Vagina (tissue), 2 donors: ENCODE data around the gene HK2.

Source experiments
- CTCF ChIP-seq, 3 experiments: fragments of 450-650 bp in 2 of 3; fragments of 200-600 bp in 1 of 3; sonication (generic) in 1 of 3; IDR thresholded peaks; one replicate each; pipeline ENCODE4 v1.5.1; 2017 to 2019; ENCODE audit warnings: antibody characterized with exemption in 3 of 3, mild to moderate bottlenecking in 2 of 3, moderate library complexity in 2 of 3
- POLR2A ChIP-seq, 2 donors: fragments of 450-650 bp; IDR thresholded peaks; one replicate each; pipeline ENCODE4 v1.6.1; 2017; ENCODE audit warnings: antibody characterized with exemption in 2 of 2, mild to moderate bottlenecking in 2 of 2, moderate library complexity in 2 of 2
- POLR2AphosphoS5 ChIP-seq, 2 donors: sonication (generic); formaldehyde crosslinking; IDR thresholded peaks; one replicate each; pipeline ENCODE4 v1.9.0; 2017; ENCODE audit warnings: antibody characterized with exemption in 2 of 2, mild to moderate bottlenecking in 2 of 2, low read depth in 1 of 2; ENCODE audit not compliant: insufficient read depth in 1 of 2

GRCh38 chr2:74871414-74871813, 37.5 kb downstream of the HK2 start:
- TF ChIP-seq CTCF (IDR thresholded peaks at IDR 0.05) (no peak), POLR2AphosphoS5 (IDR thresholded peaks at IDR 0.05; ENCODE audit: insufficient read depth in 1 of 2, low read depth in 1 of 2) (no peak), POLR2A (IDR thresholded peaks at IDR 0.05) (no peak)
